Activated CD8-positive, alpha-beta memory T cell treated with anti-CD3 and anti-CD28 coated beads for 48 hours (primary cell): ENCODE measurements around the gene KANTR.

Source experiments
- DNase-seq, 3 experiments: peaks; one replicate each; pipeline ENCODE4 v3.0.0-alpha.2; 2020; ENCODE audit warnings: low read depth in 2 of 3, low spot score in 2 of 3

Gene KANTR

DNA sequence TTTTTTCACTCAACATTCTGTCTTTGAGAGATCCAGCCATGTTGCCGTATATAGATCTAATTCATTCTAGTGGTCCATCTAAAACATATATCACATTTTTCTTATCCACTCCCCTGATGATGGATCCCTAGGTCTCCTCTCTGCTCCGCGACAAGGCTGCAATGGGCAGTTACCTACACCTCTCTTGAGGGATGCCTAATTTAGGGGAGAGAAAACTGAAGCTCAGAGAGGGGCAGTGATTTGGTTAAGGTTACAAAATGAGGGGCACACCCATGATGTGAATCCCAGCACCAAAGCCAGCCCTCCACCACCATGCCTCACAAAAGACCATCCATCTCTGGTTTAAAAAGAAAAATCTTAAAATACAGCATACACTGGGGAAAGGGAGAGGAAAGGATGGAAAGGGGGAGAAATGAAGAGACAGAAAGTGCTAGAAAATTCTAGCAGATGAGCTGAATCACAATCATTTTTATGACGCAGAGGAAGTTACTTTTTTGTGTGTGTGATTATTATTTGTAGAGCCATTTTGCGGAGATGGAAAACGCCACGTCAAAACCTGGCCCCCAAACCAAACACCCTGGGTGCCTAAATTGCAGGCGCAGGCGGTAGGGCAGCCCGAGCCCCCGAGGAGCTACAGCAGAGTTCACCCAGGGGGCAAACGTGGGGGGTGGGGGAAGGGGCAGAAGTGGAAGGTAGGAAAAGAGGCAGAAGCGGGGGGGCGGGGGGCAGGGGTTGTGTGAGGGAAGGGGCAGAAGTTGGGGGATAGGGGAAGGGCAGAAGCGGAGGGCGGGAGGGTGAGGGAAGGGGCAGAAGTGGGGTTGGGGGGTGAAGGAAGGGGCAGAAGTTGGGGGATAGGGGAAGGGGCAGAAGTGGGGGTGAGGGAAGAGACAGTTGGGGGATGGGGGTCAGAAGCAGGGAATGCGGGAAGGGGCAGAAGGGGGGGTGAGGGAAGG, 13.0 kb upstream of the KANTR start:
- DNase-seq = no peak

GRCh38 chrX:53081925-53082772, 11.8 kb upstream of the KANTR start, which contains the start of gene TSPYL2:
TSPYL2 (plus strand) TSS chrX:53082367; CDS start chrX:53082499, 132 bp downstream.
- DNase-seq = peak; percentile 59 to 80 (median 77)

GRCh38 chrX:53082773-53083616, 10.9 kb upstream of the KANTR start:
- no peak for DNase-seq

GRCh38 chrX:53084043-53084570, 9.8 kb upstream of the KANTR start:
- DNase-seq = no peak

- DNase-seq = no peak
Measured at GRCh38 chrX:53084863-53085262, 9.1 kb upstream of the KANTR start.

- DNase-seq = no peak
Measured at GRCh38 chrX:53085661-53086229, 8.2 kb upstream of the KANTR start.

DNA sequence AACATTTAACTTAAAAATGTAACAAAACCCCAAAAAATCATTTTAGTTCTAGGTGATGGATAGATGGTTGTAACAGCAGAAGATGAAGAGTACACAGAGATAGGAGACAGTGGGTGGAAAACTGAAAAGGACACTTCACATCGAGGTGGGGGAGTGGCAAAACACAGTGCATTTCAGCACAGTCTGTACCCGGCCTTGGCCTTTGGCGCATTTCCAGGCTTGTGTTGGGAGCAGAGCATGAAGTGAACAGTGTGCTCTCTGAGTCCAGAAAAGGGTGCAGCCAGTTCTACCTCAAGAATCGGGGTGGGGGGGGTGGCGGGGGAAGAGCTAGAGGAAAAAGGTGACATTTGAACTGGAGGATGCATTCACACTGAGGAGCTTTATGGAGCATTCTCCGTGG, 7.5 kb upstream of the KANTR start:
- DNase-seq = no peak

DNA sequence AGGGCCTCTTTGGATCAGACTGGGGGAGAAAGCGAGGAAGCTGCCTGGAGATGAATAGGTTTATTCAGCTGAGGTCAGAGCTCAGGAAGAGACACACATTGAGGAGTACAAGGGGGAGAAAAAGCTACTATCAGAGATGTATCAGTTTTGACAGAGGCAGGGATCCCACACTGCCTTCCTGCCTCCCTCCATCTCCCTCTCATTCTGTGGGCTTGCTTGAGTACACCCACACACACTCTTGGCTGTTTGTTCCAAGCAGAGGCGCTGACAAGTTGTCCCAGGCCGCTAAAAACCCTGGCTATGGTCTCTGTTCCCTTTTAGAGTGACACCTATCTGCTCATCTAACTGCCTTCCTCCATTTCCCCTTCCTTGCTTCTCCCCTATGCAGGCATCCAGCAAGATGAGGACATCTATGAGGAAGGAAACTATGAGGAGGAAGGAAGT, 6.5 kb upstream of the KANTR start:
- DNase-seq = no peak

GRCh38 chrX:53088136-53088974, 5.6 kb upstream of the KANTR start:
- peak in 1 of 3 experiments; percentile 43 for DNase-seq

GRCh38 chrX:53089224-53089842, 4.6 kb upstream of the KANTR start:
- DNase-seq = no peak

GRCh38 chrX:53089925-53090324, 4.0 kb upstream of the KANTR start:
- DNase-seq = no peak

GRCh38 chrX:53091354-53091753, 2.6 kb upstream of the KANTR start:
- no peak for DNase-seq

GRCh38 chrX:53093177-53093655, 726 bp upstream of the KANTR start:
- DNase-seq = peak in 1 of 3 experiments; percentile 41

- DNase-seq = no peak
Measured at GRCh38 chrX:53094582-53094905, 602 bp downstream of the KANTR start.

- no peak for DNase-seq
Measured at GRCh38 chrX:53095796-53096195, 1.9 kb downstream of the KANTR start.

DNA sequence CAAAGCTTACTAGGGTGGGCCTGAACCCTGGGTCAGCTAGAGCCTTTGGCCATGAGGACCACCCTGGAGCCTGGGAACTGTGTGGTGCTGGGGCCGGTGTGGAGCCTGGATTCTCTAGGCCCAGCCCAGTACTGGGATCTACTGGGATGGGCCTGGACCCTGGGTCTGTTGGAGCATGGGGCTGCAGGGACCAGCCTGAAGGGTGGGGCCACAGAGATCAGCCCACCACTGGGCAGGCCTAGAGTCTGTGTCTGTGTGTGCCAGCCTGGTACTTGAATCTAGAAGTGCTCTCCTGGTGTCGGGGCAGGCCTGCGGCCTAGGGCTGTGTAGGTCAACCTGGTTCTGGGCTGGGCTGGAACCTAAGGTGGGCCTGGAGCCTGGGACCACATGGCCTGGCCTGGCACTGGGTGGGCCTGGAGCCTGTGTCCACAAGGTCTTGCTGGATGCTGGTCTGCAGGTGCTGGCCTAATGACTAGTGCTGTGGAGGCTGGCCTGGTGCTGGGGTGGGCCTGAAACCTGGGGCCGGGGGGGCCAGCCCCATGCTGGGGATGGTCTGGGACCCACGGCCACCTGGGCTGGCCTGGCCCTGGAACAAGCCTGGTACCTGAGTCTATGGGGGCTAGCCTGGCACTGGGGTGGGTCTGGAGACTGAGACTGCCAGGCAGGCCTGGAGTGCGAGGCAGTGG, 21.1 kb downstream of the KANTR start:
- no peak for DNase-seq

DNA sequence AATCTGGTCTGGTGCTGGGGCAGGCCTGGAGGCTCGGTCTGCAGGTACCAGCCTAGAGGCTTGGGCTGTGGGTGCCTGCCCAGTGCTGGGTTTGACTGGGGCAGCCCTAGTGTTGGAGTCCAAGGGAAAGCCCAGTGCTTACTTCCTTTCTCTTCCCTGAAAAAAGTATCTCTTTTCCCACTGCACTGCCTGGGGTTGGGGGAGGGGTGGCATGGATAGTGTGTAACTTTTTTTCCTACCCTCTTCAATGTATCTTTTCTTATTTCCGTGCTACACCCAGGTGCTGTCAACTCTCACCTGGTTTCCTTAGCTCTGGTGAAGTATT, 21.6 kb downstream of the KANTR start:
- no peak for DNase-seq

DNA sequence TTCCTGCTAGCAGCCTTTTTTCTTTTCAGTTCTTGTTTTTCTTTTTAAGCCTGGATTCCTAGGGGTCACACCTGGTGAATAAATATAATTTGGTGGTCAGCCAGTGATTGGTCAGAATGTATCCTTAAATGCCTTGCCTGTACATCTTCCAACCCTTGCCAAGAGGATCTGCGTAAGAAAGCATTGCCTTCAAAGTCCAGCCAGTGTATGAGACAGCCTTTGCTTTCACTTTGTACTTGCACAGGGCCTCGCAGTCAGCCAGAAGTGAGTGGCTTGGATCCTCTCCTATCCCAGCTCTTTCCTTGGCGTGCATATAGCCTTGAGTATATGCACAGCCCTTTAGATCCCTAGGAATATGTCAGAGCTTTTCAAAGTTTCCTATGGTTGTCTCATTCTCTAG, 22.2 kb downstream of the KANTR start:
- DNase-seq = no peak

DNA sequence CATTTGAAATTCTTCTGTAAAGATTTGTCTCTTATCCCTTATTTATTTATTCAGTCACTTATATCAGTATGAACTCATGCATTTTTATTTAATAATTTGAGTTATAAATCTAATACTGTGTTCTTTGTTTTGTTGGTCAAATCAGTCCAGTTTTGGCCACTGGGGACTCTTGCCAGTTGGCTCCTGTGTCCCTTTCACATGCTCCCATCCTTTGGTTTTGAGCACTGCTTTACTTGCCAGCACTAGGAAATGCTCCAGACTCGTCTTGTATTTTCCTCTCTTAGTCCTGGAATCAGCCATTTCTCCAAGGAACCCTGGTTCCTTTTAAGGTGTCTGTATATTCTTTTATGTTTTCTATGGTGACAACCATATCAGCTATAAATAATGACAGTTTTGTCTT, 28.1 kb downstream of the KANTR start:
- no peak for DNase-seq
